ENCODE data around the gene PNLIPRP2. TPM values are rescaled to one million over a fixed set of nuclear protein-coding genes. Genes with fewer than 3 reads are reported as not detected.

The PNLIPRP2 gene
- total and polyA plus RNA-seq, 2 donors (not counting 1 experiment from before 2014, with no cell fraction given), result not detected

GRCh38 chr10:116667484-116667883 lies 46.7 kb downstream of the PNLIPRP2 start:
- no peak overlapping the region for H3K4me3 ChIP-seq (replicated peaks in 1 of 4; ENCODE audit: control extremely low read depth in 1 of 4, insufficient read depth in 1 of 4, low read depth in 3 of 4, low read length in 4 of 4)
- H3K9me3 ChIP-seq (ENCODE audit: control insufficient read depth, insufficient read depth, low read depth, low read length), result no peaks in the 10 kb centered on the region
- no peak overlapping the region for H2AFZ ChIP-seq (ENCODE audit: low read length)
- DNase-seq (ENCODE audit: low read depth in 2 of 2), result no peak
- no peaks in the 10 kb centered on the region for H3K27me3 ChIP-seq (ENCODE audit: control insufficient read depth, insufficient read depth, low read length)
- no peaks in the 10 kb centered on the region for H4K20me1 ChIP-seq (ENCODE audit: control insufficient read depth, extremely low read depth, insufficient read depth, low read length)
- H3K4me2 ChIP-seq (ENCODE audit: extremely low read depth, insufficient read depth, low read length), result no peak overlapping the region
- no peaks in the 10 kb centered on the region for H3K79me2 ChIP-seq (ENCODE audit: control insufficient read depth, insufficient read depth, low read length)
- H3K27ac ChIP-seq (ENCODE audit: insufficient read depth, low read length), result no peak overlapping the region
- TF ChIP-seq EZH2 (IDR thresholded peaks at IDR 0.05; ENCODE audit: low read length, missing control alignments) (no peak), CTCF (conservative IDR thresholded peaks at IDR 0.05 in 1 of 2, IDR thresholded peaks at IDR 0.05 in 1 of 2; ENCODE audit: low read depth in 1 of 2, low read length in 2 of 2) (no peak)
- H3K9ac ChIP-seq (ENCODE audit: insufficient read depth, low read length), result no peak overlapping the region
- H3K36me3 ChIP-seq (ENCODE audit: control insufficient read depth, insufficient read depth, low read length), result no peaks in the 10 kb centered on the region
- no peaks in the 10 kb centered on the region for H3K4me1 ChIP-seq (ENCODE audit: control insufficient read depth, extremely low read depth, insufficient read depth, low read length)

DNA sequence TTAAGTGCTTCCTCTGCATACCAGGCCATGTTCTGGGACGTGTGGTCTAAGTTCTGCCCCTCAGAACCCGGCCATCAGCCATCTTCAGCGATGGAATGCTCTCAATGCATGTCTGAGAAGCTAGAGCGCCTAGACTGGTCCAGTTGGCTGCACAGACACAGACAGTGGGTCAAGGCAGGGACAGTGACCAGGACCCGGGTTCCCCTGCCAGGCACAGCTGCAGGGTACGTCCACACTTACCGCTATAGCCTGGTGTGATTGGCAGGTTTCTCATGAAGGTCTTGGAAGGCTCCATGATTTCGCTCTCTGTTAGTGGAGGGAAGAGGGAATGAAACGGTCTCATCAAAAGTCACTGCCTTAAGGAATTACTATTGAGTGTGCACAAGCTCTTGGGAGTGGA lies 47.3 kb downstream of the PNLIPRP2 start:
- Histone ChIP-seq H3K36me3 (ENCODE audit: control insufficient read depth, insufficient read depth, low read length) (no peaks in the 10 kb centered on the region), H3K4me1 (ENCODE audit: control insufficient read depth, extremely low read depth, insufficient read depth, low read length) (no peaks in the 10 kb centered on the region), H3K9ac (ENCODE audit: insufficient read depth, low read length) (no peak overlapping the region), H3K4me2 (ENCODE audit: extremely low read depth, insufficient read depth, low read length) (no peak overlapping the region), H3K27me3 (ENCODE audit: control insufficient read depth, insufficient read depth, low read length) (no peaks in the 10 kb centered on the region), H3K4me3 (replicated peaks in 1 of 4; ENCODE audit: control extremely low read depth in 1 of 4, insufficient read depth in 1 of 4, low read depth in 3 of 4, low read length in 4 of 4) (no peak overlapping the region), H2AFZ (ENCODE audit: low read length) (no peak overlapping the region), H3K9me3 (ENCODE audit: control insufficient read depth, insufficient read depth, low read depth, low read length) (no peaks in the 10 kb centered on the region), H4K20me1 (ENCODE audit: control insufficient read depth, extremely low read depth, insufficient read depth, low read length) (no peaks in the 10 kb centered on the region), H3K27ac (ENCODE audit: insufficient read depth, low read length) (no peak overlapping the region), H3K79me2 (ENCODE audit: control insufficient read depth, insufficient read depth, low read length) (no peaks in the 10 kb centered on the region)
- DNase-seq (ENCODE audit: low read depth in 2 of 2), result no peak
- no peak for TF ChIP-seq CTCF (conservative IDR thresholded peaks at IDR 0.05 in 1 of 2, IDR thresholded peaks at IDR 0.05 in 1 of 2; ENCODE audit: low read depth in 1 of 2, low read length in 2 of 2)
- TF ChIP-seq EZH2 (IDR thresholded peaks at IDR 0.05; ENCODE audit: low read length, missing control alignments), result no peak

GRCh38 chr10:116668446-116668845 lies 47.7 kb downstream of the PNLIPRP2 start:
- Histone ChIP-seq H3K27ac (ENCODE audit: insufficient read depth, low read length) (no peak overlapping the region), H3K79me2 (ENCODE audit: control insufficient read depth, insufficient read depth, low read length) (no peaks in the 10 kb centered on the region), H4K20me1 (ENCODE audit: control insufficient read depth, extremely low read depth, insufficient read depth, low read length) (no peaks in the 10 kb centered on the region), H3K27me3 (ENCODE audit: control insufficient read depth, insufficient read depth, low read length) (no peaks in the 10 kb centered on the region), H3K36me3 (ENCODE audit: control insufficient read depth, insufficient read depth, low read length) (no peaks in the 10 kb centered on the region), H3K4me2 (ENCODE audit: extremely low read depth, insufficient read depth, low read length) (no peak overlapping the region), H3K9me3 (ENCODE audit: control insufficient read depth, insufficient read depth, low read depth, low read length) (no peaks in the 10 kb centered on the region), H3K9ac (ENCODE audit: insufficient read depth, low read length) (no peak overlapping the region), H3K4me1 (ENCODE audit: control insufficient read depth, extremely low read depth, insufficient read depth, low read length) (no peaks in the 10 kb centered on the region), H3K4me3 (replicated peaks in 1 of 4; ENCODE audit: control extremely low read depth in 1 of 4, insufficient read depth in 1 of 4, low read depth in 3 of 4, low read length in 4 of 4) (no peak overlapping the region), H2AFZ (ENCODE audit: low read length) (no peak overlapping the region)
- TF ChIP-seq EZH2 (IDR thresholded peaks at IDR 0.05; ENCODE audit: low read length, missing control alignments) (no peak), CTCF (conservative IDR thresholded peaks at IDR 0.05 in 1 of 2, IDR thresholded peaks at IDR 0.05 in 1 of 2; ENCODE audit: low read depth in 1 of 2, low read length in 2 of 2) (no peak)
- no peak for DNase-seq (ENCODE audit: low read depth in 2 of 2)

Measured in fibroblast of lung (primary cell).